CD4-positive, alpha-beta T cell (primary cell): ENCODE measurements around the gene NPTN. TPM values are rescaled to one million over a fixed set of nuclear protein-coding genes. Genes with fewer than 3 reads are reported as not detected.

ENCODE experiments used
- ATAC-seq: fragments of 200-7000 bp; cut with Tn5 transposase; one replicate; pipeline ENCODE4 v1.10.0; 2022; ENCODE audit warnings: mild to moderate bottlenecking; ENCODE audit not compliant: poor library complexity
- CTCF ChIA-PET: fragments of 350-600 bp; sonication (Branson Sonifier 250); formaldehyde crosslinking; loops from one replicate; lab custom pipeline; 2021; ENCODE audit warnings: antibody characterized with exemption, inconsistent platforms; lab: Charles Lee
- POLR2A ChIA-PET: fragments of 350-600 bp; sonication (Branson Sonifier 250); formaldehyde crosslinking; loops from one replicate; lab custom pipeline; 2021; ENCODE audit warnings: antibody characterized with exemption, inconsistent platforms; lab: Charles Lee
- DNase-seq, 14 experiments: peaks; one replicate each; pipeline ENCODE4 v3.0.0-alpha.2; 2013 to 2020; ENCODE audit warnings: mixed read lengths in 2 of 14
- H3K27ac ChIP-seq, 2 donors: one replicate each; pipeline versions ENCODE4 v1.5.1 to v1.7.0; 2013; ENCODE audit warnings: low read length in 2 of 2, low read depth in 1 of 2, mild to moderate bottlenecking in 1 of 2
- H3K27me3 ChIP-seq, 2 experiments: 1 replicate in 1 of 2; 2 replicates in 1 of 2; pipeline versions ENCODE4 v1.6.1 to v1.7.0; 2013; ENCODE audit warnings: low read length in 2 of 2, control low read depth in 1 of 2, mild to moderate bottlenecking in 1 of 2, moderate library complexity in 1 of 2; ENCODE audit not compliant: insufficient read depth in 2 of 2, control insufficient read depth in 1 of 2
- H3K36me3 ChIP-seq: one replicate; pipeline ENCODE4 v1.6.1; 2013; ENCODE audit warnings: low read length, control low read depth; ENCODE audit not compliant: insufficient read depth
- H3K4me1 ChIP-seq: one replicate; pipeline ENCODE4 v1.6.1; 2013; ENCODE audit warnings: low read length, control low read depth; ENCODE audit not compliant: insufficient read depth
- H3K4me3 ChIP-seq: one replicate; pipeline ENCODE4 v1.5.1; 2013; ENCODE audit warnings: mild to moderate bottlenecking, low read length, moderate library complexity
- H3K9me3 ChIP-seq, 2 experiments: 1 replicate in 1 of 2; 2 replicates in 1 of 2; pipeline versions ENCODE4 v1.6.1 to v1.7.0; 2013; ENCODE audit warnings: low read length in 2 of 2, mild to moderate bottlenecking in 2 of 2, control low read depth in 1 of 2, moderate library complexity in 1 of 2; ENCODE audit not compliant: control insufficient read depth in 1 of 2, insufficient read depth in 1 of 2
- H3K27ac Mint-ChIP-seq: one replicate; pipeline ENCODE4 v1.8.0; 2020; ENCODE audit warnings: mixed read lengths
- H3K27me3 Mint-ChIP-seq: one replicate; pipeline ENCODE4 v1.8.0; 2021; ENCODE audit warnings: mixed read lengths
- H3K36me3 Mint-ChIP-seq: one replicate; pipeline ENCODE4 v1.8.0; 2021; ENCODE audit warnings: low read depth, mixed read lengths
- H3K4me1 Mint-ChIP-seq: one replicate; pipeline ENCODE4 v1.8.0; 2021; ENCODE audit warnings: low read depth, mixed read lengths
- H3K4me3 Mint-ChIP-seq: one replicate; pipeline ENCODE4 v1.8.0; 2020; ENCODE audit warnings: mild to moderate bottlenecking, mixed read lengths
- H3K9me3 Mint-ChIP-seq: one replicate; pipeline ENCODE4 v1.8.0; 2020; ENCODE audit warnings: mixed read lengths
- intact Hi-C, 2 experiments: fragments of 100-400 bp; cut with DNase I in 1 of 2; cut with micrococcal nuclease in 1 of 2; formaldehyde crosslinking; loops; one replicate each; pipeline versions ENCODE4 v1.15.1 to v1.9.0; 2023 to 2025; cut with DNase I, micrococcal nuclease
- total RNA-seq, 174 experiments: library from RNA in 2 of 174; stranded (reverse) in 2 of 174; gene quantifications; one replicate each; pipeline ENCODE4 v1.2.3 and lab custom pipeline; 2021 to 2026
- TF ChIP-seq, protein P1 (sequence below): fragments of 200-600 bp; IDR thresholded peaks from one replicate; pipeline ENCODE4 v1.8.0; 2022; ENCODE audit warnings: antibody characterized with exemption, mild to moderate bottlenecking

Gene NPTN
- total RNA-seq, 2 experiments from 2014 or later, result 9.3 to 13.5 TPM

DNA sequence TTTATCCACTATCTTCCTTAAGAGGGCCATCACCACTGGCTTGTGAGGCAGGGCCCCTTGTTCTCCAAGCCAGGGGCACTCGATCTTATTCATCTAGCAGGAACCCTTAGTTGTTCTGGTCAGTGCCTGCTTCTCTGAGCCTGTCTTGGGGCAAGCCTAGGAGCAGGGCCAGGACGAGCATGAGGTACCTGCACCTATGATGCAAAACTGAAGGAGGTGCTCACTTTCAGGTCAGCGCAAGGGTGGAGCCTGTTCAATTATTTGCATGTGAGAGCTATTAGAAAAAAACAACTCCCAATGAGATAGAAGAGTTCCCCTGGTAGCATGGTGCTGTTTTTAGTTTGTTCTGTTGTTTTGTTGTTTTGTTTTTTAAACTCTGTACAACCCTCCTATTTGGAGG is 46.0 kb upstream of the NPTN start:
- ATAC-seq, result no peak
- Mint-ChIP-seq H3K27ac (no peak overlapping the region), H3K9me3 (no peaks in the 10 kb centered on the region), H3K4me1 (no peaks in the 10 kb centered on the region), H3K4me3 (no peak overlapping the region), H3K27me3 (peaks cover 39% of the 10 kb centered on the region), H3K36me3 (no peaks in the 10 kb centered on the region)
- Histone ChIP-seq H3K4me1 (peaks cover 5% of the 10 kb centered on the region), H3K4me3 (no peak overlapping the region), H3K27ac (no peak overlapping the region), H3K9me3 (no peaks in the 10 kb centered on the region), H3K36me3 (no peaks in the 10 kb centered on the region), H3K27me3 (peaks cover 11 to 27% of the 10 kb centered on the region in 2 experiments)
- ChIA-PET CTCF (interaction anchor here (3.4 kb wide), 1 partner anchor 19 kb away, joined by 67 read pairs; no protein-coding TSS in a partner anchor), POLR2A (no interaction called here)
- TF ChIP-seq, protein P1, sequence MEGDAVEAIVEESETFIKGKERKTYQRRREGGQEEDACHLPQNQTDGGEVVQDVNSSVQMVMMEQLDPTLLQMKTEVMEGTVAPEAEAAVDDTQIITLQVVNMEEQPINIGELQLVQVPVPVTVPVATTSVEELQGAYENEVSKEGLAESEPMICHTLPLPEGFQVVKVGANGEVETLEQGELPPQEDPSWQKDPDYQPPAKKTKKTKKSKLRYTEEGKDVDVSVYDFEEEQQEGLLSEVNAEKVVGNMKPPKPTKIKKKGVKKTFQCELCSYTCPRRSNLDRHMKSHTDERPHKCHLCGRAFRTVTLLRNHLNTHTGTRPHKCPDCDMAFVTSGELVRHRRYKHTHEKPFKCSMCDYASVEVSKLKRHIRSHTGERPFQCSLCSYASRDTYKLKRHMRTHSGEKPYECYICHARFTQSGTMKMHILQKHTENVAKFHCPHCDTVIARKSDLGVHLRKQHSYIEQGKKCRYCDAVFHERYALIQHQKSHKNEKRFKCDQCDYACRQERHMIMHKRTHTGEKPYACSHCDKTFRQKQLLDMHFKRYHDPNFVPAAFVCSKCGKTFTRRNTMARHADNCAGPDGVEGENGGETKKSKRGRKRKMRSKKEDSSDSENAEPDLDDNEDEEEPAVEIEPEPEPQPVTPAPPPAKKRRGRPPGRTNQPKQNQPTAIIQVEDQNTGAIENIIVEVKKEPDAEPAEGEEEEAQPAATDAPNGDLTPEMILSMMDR, result no peak
- DNase-seq, result no peak
- intact Hi-C loops, result no loop called here

DNA sequence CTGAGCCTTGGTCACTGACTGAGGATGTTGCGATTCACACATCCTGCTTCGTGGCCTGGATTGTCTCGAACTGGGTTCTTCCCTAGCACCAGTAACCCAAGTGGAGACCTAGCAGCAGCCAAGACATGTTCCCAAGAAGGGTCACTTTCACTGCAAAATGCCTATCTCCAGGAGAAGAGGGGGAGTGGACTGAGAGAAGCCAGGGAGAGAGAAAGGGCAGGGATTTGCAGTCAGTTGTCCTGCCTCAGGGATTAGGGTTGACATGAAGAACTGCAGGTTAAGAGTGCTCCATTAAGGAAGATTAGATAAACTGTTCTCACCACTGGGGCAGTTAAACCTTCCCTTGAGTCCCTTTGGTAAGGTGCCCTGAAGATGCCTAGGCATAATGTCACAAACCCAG is 45.3 kb upstream of the NPTN start:
- Mint-ChIP-seq H3K36me3 (no peaks in the 10 kb centered on the region), H3K4me1 (no peaks in the 10 kb centered on the region), H3K4me3 (no peak overlapping the region), H3K27ac (no peak overlapping the region), H3K27me3 (peaks cover 41% of the 10 kb centered on the region), H3K9me3 (no peaks in the 10 kb centered on the region)
- Histone ChIP-seq H3K27me3 (peaks cover 12 to 29% of the 10 kb centered on the region in 2 experiments), H3K27ac (no peak overlapping the region), H3K9me3 (no peaks in the 10 kb centered on the region), H3K4me3 (no peak overlapping the region), H3K4me1 (no peaks in the 10 kb centered on the region), H3K36me3 (no peaks in the 10 kb centered on the region)
- CTCF ChIA-PET, result interaction anchor here (2.0 to 3.4 kb wide), 3 partner anchors 20 to 41 kb away, joined by 7 to 67 read pairs (median 16); no protein-coding TSS in a partner anchor
- DNase-seq, result no peak
- intact Hi-C loops, result no loop called here
- ATAC-seq, result no peak
- POLR2A ChIA-PET, result no interaction called here
- TF ChIP-seq, protein P1, result no peak

DNA sequence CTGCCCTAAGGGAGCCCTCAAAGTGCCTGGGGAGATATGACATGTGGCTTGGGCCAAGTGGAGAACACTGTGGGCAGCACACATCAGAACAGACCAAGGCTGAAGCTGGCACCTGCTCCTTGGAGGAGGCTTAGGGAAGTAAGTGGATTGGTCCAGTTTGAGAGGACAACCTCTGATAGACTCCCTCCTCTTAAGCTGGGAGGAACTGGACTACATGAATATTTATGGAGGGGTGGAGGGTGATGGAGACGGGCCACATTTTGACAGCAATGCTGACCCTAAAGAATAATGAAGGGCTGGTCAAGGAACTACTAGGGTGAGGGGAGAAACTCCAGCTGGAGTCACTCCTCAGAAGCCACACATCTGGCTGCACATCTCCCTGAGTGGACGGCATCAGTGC is 44.5 kb upstream of the NPTN start:
- Histone ChIP-seq H3K4me3 (no peak overlapping the region), H3K4me1 (no peaks in the 10 kb centered on the region), H3K9me3 (no peaks in the 10 kb centered on the region), H3K27ac (no peak overlapping the region), H3K36me3 (no peaks in the 10 kb centered on the region), H3K27me3 (peaks cover 14 to 30% of the 10 kb centered on the region in 2 experiments)
- no peaks in the 10 kb centered on the region for H3K4me1 Mint-ChIP-seq
- H3K36me3 Mint-ChIP-seq, result no peaks in the 10 kb centered on the region
- no peak overlapping the region for H3K27ac Mint-ChIP-seq
- H3K27me3 Mint-ChIP-seq, result peaks cover 41% of the 10 kb centered on the region
- no peak for DNase-seq
- POLR2A ChIA-PET, result interaction anchor here (1.2 kb wide), 2 partner anchors 19 to 22 kb away, joined by 3 to 6 read pairs; no protein-coding TSS in a partner anchor
- TF ChIP-seq, protein P1, result no peak
- ATAC-seq, result no peak
- intact Hi-C loops, result loop anchor here (1.0 kb wide), 2 partner anchors 23 to 27 kb away; no protein-coding TSS in a partner anchor
- no peak overlapping the region for H3K4me3 Mint-ChIP-seq
- CTCF ChIA-PET, result interaction anchor here (0.8 to 3.4 kb wide), 9 partner anchors 8 to 60 kb away, joined by 3 to 67 read pairs (median 7); no protein-coding TSS in a partner anchor
- H3K9me3 Mint-ChIP-seq, result no peaks in the 10 kb centered on the region
